Measurements from ENCODE around the gene SHANK3. TPM values are rescaled to one million over a fixed set of nuclear protein-coding genes. Genes with fewer than 3 reads are reported as not detected.

Gene SHANK3
- total and polyA plus RNA-seq, 2 of the 4 experiments (the other 2 are of a cell fraction): 0.18 to 1.5 TPM

DNA sequence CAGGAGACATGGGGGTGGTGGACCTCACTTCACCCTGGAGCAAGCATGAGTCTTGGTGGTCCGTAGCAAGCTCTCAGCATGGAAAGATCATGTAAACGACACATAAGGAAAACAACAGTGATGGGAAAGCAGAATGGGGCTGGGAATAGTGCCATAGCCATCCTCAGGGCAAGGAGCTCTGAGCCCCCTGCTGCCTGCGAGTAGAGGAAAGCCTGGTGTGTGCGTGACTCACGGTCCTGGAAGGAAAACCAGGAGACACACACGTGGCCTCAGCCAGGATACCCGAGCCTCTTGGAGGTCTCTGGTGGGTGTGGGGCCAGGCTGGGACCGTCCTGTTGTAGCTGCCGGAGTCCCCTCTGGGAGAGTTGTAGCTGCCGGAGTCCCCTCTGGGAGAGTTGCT lies 12.4 kb downstream of the SHANK3 start:
- in situ Hi-C loops (cut with MboI; ENCODE audit: low sequenced_read_pairs) (no loop called here), intact Hi-C loops (cut with micrococcal nuclease) (no loop called here), dilution Hi-C loops (cut with HindIII; ENCODE audit: low sequenced_read_pairs, unreplicated experiment) (no loop called here)
- no peak overlapping the region for H2BK5ac ChIP-seq (ENCODE audit: low read depth, low read length, poor library complexity, severe bottlenecking)
- H3K9me3 ChIP-seq (ENCODE audit: control insufficient read depth, insufficient read depth, low read length): no peaks in the 10 kb centered on the region
- H3K79me1 ChIP-seq (ENCODE audit: low read depth in 1 of 2, low read length in 2 of 2): no peaks in the 10 kb centered on the region
- H3K4me3 ChIP-seq (ENCODE audit: insufficient read depth, low read depth, low read length): no peak overlapping the region
- no peak overlapping the region for H3K27ac ChIP-seq (ENCODE audit: insufficient read depth, low read length)
- no peak overlapping the region for H3K4ac ChIP-seq (ENCODE audit: low read depth, low read length)
- H2AFZ ChIP-seq (replicated peaks; ENCODE audit: low read length, poor library complexity): peak overlapping the region; percentile 49
- no peak overlapping the region for H2BK15ac ChIP-seq (ENCODE audit: low read depth, low read length)
- H3K9ac ChIP-seq (ENCODE audit: low read depth, low read length): no peak overlapping the region
- no peaks in the 10 kb centered on the region for H3K9me1 ChIP-seq (ENCODE audit: insufficient read depth, low read length)
- H3K56ac ChIP-seq (ENCODE audit: extremely low read depth, insufficient read depth, low read length): no peak overlapping the region
- H2AK9ac ChIP-seq (replicated peaks; ENCODE audit: low read depth, low read length, poor library complexity): no peak overlapping the region
- no peaks in the 10 kb centered on the region for H3K36me3 ChIP-seq (ENCODE audit: control insufficient read depth, insufficient read depth, low read length)
- no peak overlapping the region for H3K18ac ChIP-seq (ENCODE audit: low read depth, low read length)
- H3K4me2 ChIP-seq (ENCODE audit: low read depth, low read length): no peak overlapping the region
- H4K8ac ChIP-seq (ENCODE audit: low read depth in 2 of 2, low read length in 2 of 2): no peak overlapping the region
- TF ChIP-seq RFX5 (IDR thresholded peaks at IDR 0.05; ENCODE audit: low read depth, low read length) (no peak), RCOR1 (IDR thresholded peaks at IDR 0.05; ENCODE audit: insufficient replicate concordance, low read length) (no peak), MAZ (IDR thresholded peaks at IDR 0.05; ENCODE audit: borderline replicate concordance, low read depth, low read length) (no peak), POLR2A (IDR thresholded peaks at IDR 0.05; ENCODE audit: low read depth, low read length) (no peak), RAD21 (IDR thresholded peaks at IDR 0.05; ENCODE audit: low read length) (no peak), BHLHE40 (IDR thresholded peaks at IDR 0.05; ENCODE audit: low read depth, low read length) (no peak), CEBPB (IDR thresholded peaks at IDR 0.05; ENCODE audit: low read depth, low read length) (no peak), MAFK (IDR thresholded peaks at IDR 0.05; ENCODE audit: low read depth, low read length) (no peak), MXI1 (IDR thresholded peaks at IDR 0.05; ENCODE audit: borderline replicate concordance, low read depth, low read length) (no peak), FOS (IDR thresholded peaks at IDR 0.05; ENCODE audit: low read depth, low read length) (no peak), NFE2L2 (IDR thresholded peaks at IDR 0.05; ENCODE audit: low read depth, low read length) (no peak)
- TF ChIP-seq, protein P1, sequence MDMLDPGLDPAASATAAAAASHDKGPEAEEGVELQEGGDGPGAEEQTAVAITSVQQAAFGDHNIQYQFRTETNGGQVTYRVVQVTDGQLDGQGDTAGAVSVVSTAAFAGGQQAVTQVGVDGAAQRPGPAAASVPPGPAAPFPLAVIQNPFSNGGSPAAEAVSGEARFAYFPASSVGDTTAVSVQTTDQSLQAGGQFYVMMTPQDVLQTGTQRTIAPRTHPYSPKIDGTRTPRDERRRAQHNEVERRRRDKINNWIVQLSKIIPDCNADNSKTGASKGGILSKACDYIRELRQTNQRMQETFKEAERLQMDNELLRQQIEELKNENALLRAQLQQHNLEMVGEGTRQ (IDR thresholded peaks at IDR 0.05; ENCODE audit: low read depth, low read length): peak; percentile 44; the same call in 1 of the 2 replicates
- TF ChIP-seq, protein P2, sequence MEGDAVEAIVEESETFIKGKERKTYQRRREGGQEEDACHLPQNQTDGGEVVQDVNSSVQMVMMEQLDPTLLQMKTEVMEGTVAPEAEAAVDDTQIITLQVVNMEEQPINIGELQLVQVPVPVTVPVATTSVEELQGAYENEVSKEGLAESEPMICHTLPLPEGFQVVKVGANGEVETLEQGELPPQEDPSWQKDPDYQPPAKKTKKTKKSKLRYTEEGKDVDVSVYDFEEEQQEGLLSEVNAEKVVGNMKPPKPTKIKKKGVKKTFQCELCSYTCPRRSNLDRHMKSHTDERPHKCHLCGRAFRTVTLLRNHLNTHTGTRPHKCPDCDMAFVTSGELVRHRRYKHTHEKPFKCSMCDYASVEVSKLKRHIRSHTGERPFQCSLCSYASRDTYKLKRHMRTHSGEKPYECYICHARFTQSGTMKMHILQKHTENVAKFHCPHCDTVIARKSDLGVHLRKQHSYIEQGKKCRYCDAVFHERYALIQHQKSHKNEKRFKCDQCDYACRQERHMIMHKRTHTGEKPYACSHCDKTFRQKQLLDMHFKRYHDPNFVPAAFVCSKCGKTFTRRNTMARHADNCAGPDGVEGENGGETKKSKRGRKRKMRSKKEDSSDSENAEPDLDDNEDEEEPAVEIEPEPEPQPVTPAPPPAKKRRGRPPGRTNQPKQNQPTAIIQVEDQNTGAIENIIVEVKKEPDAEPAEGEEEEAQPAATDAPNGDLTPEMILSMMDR (conservative IDR thresholded peaks at IDR 0.05; ENCODE audit: low read depth, low read length): peak; percentile 17; the same call in 1 of the 2 replicates
- TF ChIP-seq, protein P3, sequence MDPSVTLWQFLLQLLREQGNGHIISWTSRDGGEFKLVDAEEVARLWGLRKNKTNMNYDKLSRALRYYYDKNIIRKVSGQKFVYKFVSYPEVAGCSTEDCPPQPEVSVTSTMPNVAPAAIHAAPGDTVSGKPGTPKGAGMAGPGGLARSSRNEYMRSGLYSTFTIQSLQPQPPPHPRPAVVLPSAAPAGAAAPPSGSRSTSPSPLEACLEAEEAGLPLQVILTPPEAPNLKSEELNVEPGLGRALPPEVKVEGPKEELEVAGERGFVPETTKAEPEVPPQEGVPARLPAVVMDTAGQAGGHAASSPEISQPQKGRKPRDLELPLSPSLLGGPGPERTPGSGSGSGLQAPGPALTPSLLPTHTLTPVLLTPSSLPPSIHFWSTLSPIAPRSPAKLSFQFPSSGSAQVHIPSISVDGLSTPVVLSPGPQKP (IDR thresholded peaks at IDR 0.05; ENCODE audit: borderline replicate concordance, low read depth, low read length): no peak
- DNase-seq: peak; percentile 39
- no peak overlapping the region for H3K23ac ChIP-seq (ENCODE audit: low read depth, low read length)
- WGBS, 2 experiments (ENCODE audit: extremely low coverage in 2 of 2, insufficient read length in 1 of 2): 17% methylated on average over 1 of the region's 10 CpGs; no CpG with 5 or more reads in 1 of the 2 experiments
- H3K14ac ChIP-seq (replicated peaks; ENCODE audit: low read depth, low read length): no peak overlapping the region
- H2BK20ac ChIP-seq (ENCODE audit: low read depth, low read length): no peak overlapping the region
- CTCF ChIA-PET: no interaction called here
- BruUV-seq (replicated peaks): no TSS peak
- peaks cover 6% of the 10 kb centered on the region for H3K27me3 ChIP-seq (ENCODE audit: control insufficient read depth, insufficient read depth, low read length)
- peak; percentile 40 for ATAC-seq (ENCODE audit: low read depth)
- H2AK5ac ChIP-seq (ENCODE audit: low read depth, low read length): no peak overlapping the region
- H2BK120ac ChIP-seq (ENCODE audit: low read depth, low read length): no peak overlapping the region
- H4K5ac ChIP-seq (ENCODE audit: low read depth, low read length): no peak overlapping the region
- no peak overlapping the region for H4K91ac ChIP-seq (ENCODE audit: insufficient read depth, low read depth, low read length)
- H4K20me1 ChIP-seq (ENCODE audit: insufficient read depth, low read length): no peaks in the 10 kb centered on the region
- no peaks in the 10 kb centered on the region for H3K4me1 ChIP-seq (ENCODE audit: control insufficient read depth, insufficient read depth, low read length)
- POLR2A ChIA-PET (ENCODE audit: unreplicated experiment): no interaction called here

Data from IMR-90 (cell line).